Renal cortex interstitium (tissue), 15 donors: ENCODE measurements around the gene ZNF844. TPM values are rescaled to one million over a fixed set of nuclear protein-coding genes. Genes with fewer than 3 reads are reported as not detected.
"Not testable (repeated sequence)": the region's sequence is repeated elsewhere in the genome, so short reads cannot be mapped to it uniquely, and the experiment has no call there.

Experiments used
- DNase-seq, 11 donors: peaks; one replicate each; pipeline ENCODE4 v3.0.0-alpha.2; 2013; ENCODE audit warnings: low read depth in 9 of 11, low spot score in 4 of 11; ENCODE audit errors: extremely low read depth in 1 of 11
- long read RNA-seq, 16 experiments: transcript quantifications; one replicate each; lab custom pipeline, GENCODE V29; 2026
- polyA plus RNA-seq, 3 donors: library from polyadenylated mRNA; unstranded; fragments of 120-200 nt; gene quantifications; one replicate each; pipeline ENCODE4 v1.2.1, GENCODE V29; 2013; ENCODE audit not compliant: insufficient read length in 3 of 3

ZNF844 gene
- 10 to 100 TPM; 27.1 to 30.2 (median 29.8) TPM for polyA plus RNA-seq
- long read RNA-seq, donor 1, full-length matches to known transcripts, result 1 of 1 reads
- long read RNA-seq, donor 1, partial matches to known transcripts, result 0 of 1 reads
- long read RNA-seq, donor 1, other reads (novel, unspliced or antisense), result 0 of 1 reads
- long read RNA-seq, donor 2, full-length matches to known transcripts, result 6 of 33 reads
- long read RNA-seq, donor 2, partial matches to known transcripts, result 27 of 33 reads
- long read RNA-seq, donor 2, other reads (novel, unspliced or antisense), result 0 of 33 reads
- long read RNA-seq, donor 3, full-length matches to known transcripts, result 9 of 9 reads
- long read RNA-seq, donor 3, partial matches to known transcripts, result 0 of 9 reads
- long read RNA-seq, donor 3, other reads (novel, unspliced or antisense), result 0 of 9 reads
- long read RNA-seq, donor 4, full-length matches to known transcripts, result 6 of 6 reads
- long read RNA-seq, donor 4, partial matches to known transcripts, result 0 of 6 reads
- long read RNA-seq, donor 4, other reads (novel, unspliced or antisense), result 0 of 6 reads
- long read RNA-seq, donor 5, result 0 reads
- long read RNA-seq, donor 6, full-length matches to known transcripts, result 12 of 12 reads
- long read RNA-seq, donor 6, partial matches to known transcripts, result 0 of 12 reads
- long read RNA-seq, donor 6, other reads (novel, unspliced or antisense), result 0 of 12 reads
- long read RNA-seq, donor 7, full-length matches to known transcripts, result 6 of 6 reads
- long read RNA-seq, donor 7, partial matches to known transcripts, result 0 of 6 reads
- long read RNA-seq, donor 7, other reads (novel, unspliced or antisense), result 0 of 6 reads
- long read RNA-seq, donor 8, result 0 reads
- long read RNA-seq, donor 9, full-length matches to known transcripts, result 4 of 14 reads
- long read RNA-seq, donor 9, partial matches to known transcripts, result 10 of 14 reads
- long read RNA-seq, donor 9, other reads (novel, unspliced or antisense), result 0 of 14 reads
- long read RNA-seq, donor 10, full-length matches to known transcripts, result 6 of 6 reads
- long read RNA-seq, donor 10, partial matches to known transcripts, result 0 of 6 reads
- long read RNA-seq, donor 10, other reads (novel, unspliced or antisense), result 0 of 6 reads
- long read RNA-seq, donor 11, full-length matches to known transcripts, result 2 of 2 reads
- long read RNA-seq, donor 11, partial matches to known transcripts, result 0 of 2 reads
- long read RNA-seq, donor 11, other reads (novel, unspliced or antisense), result 0 of 2 reads
- long read RNA-seq, donor 12, full-length matches to known transcripts, result 1 of 1 reads
- long read RNA-seq, donor 12, partial matches to known transcripts, result 0 of 1 reads
- long read RNA-seq, donor 12, other reads (novel, unspliced or antisense), result 0 of 1 reads
- long read RNA-seq, donor 13, result 0 reads
- long read RNA-seq, donor 14, full-length matches to known transcripts, result 2 of 2 reads
- long read RNA-seq, donor 14, partial matches to known transcripts, result 0 of 2 reads
- long read RNA-seq, donor 14, other reads (novel, unspliced or antisense), result 0 of 2 reads
- long read RNA-seq, donor 15, full-length matches to known transcripts, result 1 of 1 reads
- long read RNA-seq, donor 15, partial matches to known transcripts, result 0 of 1 reads
- long read RNA-seq, donor 15, other reads (novel, unspliced or antisense), result 0 of 1 reads
- long read RNA-seq, donor 16, full-length matches to known transcripts, result 3 of 3 reads
- long read RNA-seq, donor 16, partial matches to known transcripts, result 0 of 3 reads
- long read RNA-seq, donor 16, other reads (novel, unspliced or antisense), result 0 of 3 reads

GRCh38 chr19:12064590-12065538 lies at the start of gene ZNF844:
Gene ZNF844, plus strand, starts transcription at chr19:12064731. Its CDS starts 143 bp downstream, at chr19:12064874.
- peak; percentile 80 to 93 (median 89) for DNase-seq

GRCh38 chr19:12015015-12015752 lies 49.3 kb upstream of the ZNF844 start:
- DNase-seq, result no peak

GRCh38 chr19:12015753-12016116 lies 48.8 kb upstream of the ZNF844 start:
- no peak for DNase-seq

- peak in 3 of 11 donors; percentile 30 to 32 (median 31) for DNase-seq
These were observed 30.3 kb upstream of the ZNF844 start for GRCh38 chr19:12034198-12034597.

GRCh38 chr19:12034620-12035019 lies 29.9 kb upstream of the ZNF844 start:
- DNase-seq, result peak in 1 of 11 donors; percentile 18

- peak in 10 of 11 donors; percentile 86 to 95 (median 90) for DNase-seq
These were observed 29.0 kb upstream of the ZNF844 start, which contains the start of gene ZNF433 for GRCh38 chr19:12035220-12036172. Gene ZNF433, minus strand, starts transcription at chr19:12035679. Its CDS starts 140 bp downstream, at chr19:12035539.

- no peak for DNase-seq
These were observed 21.6 kb upstream of the ZNF844 start for GRCh38 chr19:12042893-12043292.

- DNase-seq, result no peak
These were observed 20.6 kb upstream of the ZNF844 start for GRCh38 chr19:12043752-12044422.

- no peak for DNase-seq
These were observed 16.7 kb upstream of the ZNF844 start for GRCh38 chr19:12047868-12048267.

GRCh38 chr19:12052091-12052496 lies 12.4 kb upstream of the ZNF844 start:
- no peak for DNase-seq

- peak in 10 of 11 donors; percentile 85 to 95 (median 92) for DNase-seq
These were observed 11.9 kb upstream of the ZNF844 start, which contains the start of gene ZNF878 for GRCh38 chr19:12052497-12053169. Gene ZNF878, minus strand, starts transcription at chr19:12052961. Its CDS starts 160 bp downstream, at chr19:12052801.

GRCh38 chr19:12055784-12056183 lies 8.7 kb upstream of the ZNF844 start:
- no peak for DNase-seq

GRCh38 chr19:12075538-12076139 lies 11.1 kb downstream of the ZNF844 start:
- no peak for DNase-seq

GRCh38 chr19:12076331-12076730 lies 11.8 kb downstream of the ZNF844 start:
- DNase-seq, result not testable (repeated sequence)
